ENCODE data around the gene PSTK.

PSTK gene

DNA sequence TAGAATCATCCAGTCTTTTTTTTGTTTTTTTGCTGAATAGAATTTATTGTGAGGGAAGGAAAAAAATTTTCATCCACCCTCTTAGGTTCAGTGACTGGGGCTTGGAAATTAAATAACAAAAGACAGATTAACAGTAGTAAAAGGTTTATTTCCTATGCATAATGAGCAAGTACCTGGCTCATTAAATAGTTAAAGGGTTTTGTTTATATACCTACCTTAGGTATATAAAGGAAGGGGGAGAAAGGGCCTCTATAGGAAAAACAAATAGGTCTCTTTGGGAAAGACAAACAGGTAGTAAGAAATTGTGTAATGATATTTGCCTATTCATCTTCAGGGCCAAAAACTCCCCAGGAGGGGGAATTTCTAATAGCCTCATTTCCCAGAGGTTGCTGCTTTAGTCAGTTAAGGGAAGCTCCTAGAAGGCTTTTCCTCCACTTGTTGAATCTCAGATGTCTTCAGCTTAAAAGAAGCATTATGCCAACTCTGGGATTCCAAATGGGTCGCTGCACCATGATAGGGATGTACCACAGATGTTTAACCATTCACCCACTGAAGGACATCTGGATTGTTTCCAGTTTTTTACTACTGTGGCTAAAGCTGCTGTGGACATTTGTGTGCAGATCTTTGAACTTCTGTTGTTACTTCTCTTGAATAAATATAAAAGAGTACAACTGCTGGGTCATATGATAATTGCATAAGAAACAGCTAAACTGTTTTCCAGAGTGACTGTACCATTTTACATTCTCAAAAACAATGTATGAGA, 39.9 kb downstream of the PSTK start:
- DNase-seq, result no peak

DNA sequence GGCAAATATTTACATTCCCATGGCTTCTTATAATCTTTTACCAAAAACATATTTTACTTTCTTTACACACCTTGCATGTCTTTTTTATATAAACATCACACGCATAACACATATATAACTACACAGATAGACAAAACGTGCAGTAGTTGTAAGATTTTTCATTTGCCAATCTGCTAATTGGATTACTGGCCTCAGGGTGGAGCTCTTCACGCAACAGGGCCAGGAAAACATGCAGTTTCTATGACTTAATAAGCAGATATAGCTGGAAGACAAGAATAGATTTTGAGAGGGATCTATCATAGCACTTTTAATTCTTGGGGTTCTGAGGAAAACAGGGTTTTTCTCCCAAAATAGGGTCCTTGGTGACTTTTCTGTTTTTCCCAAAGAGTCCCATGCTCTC, 41.3 kb downstream of the PSTK start:
- DNase-seq, result no peak

DNA sequence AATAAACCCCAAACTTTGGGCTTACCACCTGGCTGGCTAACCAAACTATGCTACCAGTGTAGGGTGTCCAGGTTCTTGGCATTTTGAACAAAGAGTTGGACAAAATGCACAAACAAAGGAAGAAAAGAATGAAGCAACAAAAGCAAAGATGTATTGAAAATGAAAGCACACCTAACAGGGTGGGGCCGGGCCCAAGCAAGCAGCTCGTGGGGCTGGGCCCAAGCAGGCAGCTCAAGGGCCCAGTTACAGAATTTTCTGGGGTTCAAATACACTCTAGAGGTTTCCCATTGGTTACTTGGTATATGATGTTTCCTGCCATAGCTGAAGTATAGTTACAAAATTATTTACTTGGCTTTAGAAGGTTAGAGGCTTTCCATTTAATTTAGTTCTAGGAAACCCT, 44.3 kb downstream of the PSTK start:
- DNase-seq, result no peak

DNA sequence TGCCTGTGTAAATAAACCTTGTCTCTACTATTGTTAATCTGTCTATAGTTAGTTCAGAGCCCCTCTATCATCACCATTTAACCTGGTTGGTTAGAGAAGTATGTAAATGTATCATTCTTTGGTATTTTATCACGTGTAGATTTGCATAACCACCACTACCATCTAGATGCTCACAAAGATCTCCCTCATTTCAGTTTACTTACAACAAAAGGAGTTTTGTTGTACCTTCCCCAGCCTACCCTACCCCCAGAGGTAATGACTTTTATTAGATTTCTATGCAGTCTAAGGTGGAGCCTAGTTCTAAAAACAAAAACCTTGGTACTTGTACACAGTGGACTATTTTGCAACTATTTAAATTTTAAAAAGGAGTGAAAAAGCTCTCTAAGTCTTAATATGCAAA, 46.1 kb downstream of the PSTK start:
- no peak for DNase-seq

DNA sequence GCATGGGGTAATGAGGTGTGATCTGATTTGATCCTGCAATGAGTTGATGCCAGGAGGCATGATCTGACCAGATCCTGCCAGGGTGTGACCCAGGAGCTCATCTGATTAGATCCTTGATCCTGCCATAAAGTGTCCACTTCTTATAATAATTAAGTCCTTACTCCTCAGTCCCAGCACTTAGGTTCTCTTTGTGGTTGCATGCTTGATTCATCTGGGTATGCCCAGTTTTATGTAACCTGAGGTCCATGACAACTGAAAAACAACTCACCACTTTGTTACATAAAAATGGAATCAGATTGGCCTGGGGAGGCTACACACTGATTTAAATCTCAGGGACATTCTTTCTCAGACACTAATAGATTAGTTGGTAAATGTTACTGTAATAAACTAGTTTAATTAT, 47.7 kb downstream of the PSTK start:
- DNase-seq, result no peak

DNA sequence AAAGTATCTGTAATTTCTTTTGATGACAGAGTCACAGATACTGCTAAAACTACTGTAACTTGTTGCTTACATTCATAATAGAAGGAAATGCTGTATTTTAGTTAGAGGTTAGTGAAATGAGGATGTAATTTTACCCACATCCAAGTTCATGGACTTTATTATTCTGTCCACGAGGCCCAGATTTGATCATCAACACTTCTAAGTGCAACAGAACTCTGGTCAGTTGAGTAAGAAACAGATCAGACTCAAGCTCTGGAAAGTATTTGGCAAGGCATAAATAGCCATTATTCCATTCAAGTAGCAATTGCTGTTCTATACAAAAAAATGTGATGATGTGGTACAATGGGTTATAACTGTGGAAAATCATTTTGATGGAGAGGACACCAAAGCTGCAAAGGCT, 50.9 kb downstream of the PSTK start:
- DNase-seq, result no peak

DNA sequence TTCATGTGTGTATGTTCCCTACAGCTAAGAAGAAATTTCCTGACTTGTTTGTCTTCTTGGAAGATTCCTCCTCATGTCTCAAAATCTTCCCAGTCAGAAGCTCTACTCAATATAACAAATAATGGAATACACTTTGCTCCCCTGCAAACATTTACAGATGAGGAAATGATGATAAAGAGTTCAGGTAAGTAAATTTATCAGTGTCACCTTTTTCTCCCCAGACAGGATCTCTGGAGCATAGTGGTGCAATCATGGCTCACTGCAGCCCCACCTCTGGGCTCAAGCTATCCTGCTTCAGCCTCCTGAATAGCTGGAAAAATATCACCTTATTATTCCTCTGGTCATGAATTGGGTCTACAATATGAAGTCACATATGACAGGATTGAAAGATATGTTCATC, 54.1 kb downstream of the PSTK start:
- DNase-seq, result no peak

DNA sequence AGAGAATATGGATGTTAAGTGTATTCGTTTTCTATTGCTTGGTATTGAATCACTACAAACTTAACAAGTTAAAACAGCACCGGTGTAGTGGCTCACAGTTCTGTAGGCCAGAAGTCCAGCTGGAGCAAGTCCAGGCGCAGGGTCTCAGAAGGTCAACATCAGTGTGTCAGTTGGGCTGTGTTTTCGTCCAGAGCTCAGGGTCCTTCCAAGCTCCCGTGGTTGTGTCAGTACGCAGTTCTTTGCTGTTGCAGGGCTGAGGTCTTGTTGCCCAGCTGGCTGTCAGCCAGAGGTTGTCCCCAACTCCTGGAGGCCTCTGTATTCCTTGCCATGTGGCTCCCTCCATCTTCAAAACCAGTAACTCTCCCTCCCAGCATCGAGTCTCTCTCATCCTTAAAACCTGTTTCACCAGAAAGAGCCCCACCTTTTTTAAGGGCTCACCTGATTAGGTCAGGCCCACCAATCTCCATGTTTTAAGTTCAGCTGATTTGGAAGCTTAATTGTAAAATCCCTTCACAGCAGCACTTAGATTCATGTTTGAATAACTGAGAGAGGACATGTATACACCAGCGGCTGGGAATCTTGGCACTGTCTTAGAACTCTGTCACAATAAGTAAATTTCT, 55.4 kb downstream of the PSTK start:
- DNase-seq, result no peak

DNA sequence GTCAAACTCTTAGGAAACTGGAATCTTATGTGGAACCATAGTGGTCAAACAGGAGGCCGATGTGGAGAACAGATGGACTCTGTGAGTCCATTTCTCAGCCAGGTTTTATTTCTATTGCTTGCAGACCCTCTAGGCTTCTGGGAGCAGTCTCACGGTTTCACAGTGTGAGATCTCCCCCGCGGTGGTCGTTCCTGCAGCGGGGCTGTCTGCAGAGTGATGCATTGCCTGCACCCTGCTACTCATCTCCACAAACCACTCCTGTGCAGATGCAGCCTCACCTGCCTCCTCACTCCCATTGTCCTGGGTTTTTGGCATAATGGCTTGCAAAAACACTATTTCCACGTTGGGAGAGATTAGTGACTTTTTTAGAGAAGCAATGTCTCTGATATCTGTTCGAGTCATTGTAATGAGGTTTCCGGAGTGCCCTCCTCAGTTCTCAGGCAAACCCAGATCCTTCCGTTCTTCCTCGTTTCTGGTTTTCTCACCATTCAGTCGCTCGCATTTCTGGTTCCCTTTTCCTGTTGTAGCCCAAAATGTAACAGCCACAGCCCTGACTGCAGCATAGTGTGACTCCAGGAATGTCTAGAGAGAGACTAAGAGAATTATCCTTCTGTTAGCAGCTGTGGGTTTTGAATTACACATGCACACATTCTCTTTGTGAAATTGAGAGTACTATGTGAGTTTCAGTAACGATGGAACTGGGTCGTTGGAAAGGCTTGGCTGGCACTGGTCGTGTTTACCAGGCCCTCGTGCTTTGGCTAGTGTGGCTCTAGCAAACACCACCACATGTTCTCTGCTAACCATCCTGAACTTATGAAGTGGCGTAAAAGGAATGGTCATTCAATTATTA, 58.8 kb downstream of the PSTK start:
- no peak for DNase-seq

DNA sequence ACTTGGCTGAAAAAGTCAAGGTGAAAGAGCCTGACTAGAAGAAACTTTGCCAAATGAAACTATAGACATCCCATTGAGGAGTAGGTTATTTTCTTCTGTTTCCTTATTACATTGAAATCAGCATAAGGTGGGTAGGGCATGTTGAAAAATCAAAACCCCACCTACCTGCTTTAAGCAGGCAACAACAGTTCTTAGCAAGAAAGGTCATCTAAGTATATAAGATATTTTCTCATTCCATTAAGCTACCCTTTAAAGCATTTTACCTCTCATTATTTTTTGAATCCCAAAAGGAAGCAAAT, 59.4 kb downstream of the PSTK start:
- DNase-seq, result no peak
